ENCODE data around the gene CA10.

- TF ChIP-seq, protein P1, sequence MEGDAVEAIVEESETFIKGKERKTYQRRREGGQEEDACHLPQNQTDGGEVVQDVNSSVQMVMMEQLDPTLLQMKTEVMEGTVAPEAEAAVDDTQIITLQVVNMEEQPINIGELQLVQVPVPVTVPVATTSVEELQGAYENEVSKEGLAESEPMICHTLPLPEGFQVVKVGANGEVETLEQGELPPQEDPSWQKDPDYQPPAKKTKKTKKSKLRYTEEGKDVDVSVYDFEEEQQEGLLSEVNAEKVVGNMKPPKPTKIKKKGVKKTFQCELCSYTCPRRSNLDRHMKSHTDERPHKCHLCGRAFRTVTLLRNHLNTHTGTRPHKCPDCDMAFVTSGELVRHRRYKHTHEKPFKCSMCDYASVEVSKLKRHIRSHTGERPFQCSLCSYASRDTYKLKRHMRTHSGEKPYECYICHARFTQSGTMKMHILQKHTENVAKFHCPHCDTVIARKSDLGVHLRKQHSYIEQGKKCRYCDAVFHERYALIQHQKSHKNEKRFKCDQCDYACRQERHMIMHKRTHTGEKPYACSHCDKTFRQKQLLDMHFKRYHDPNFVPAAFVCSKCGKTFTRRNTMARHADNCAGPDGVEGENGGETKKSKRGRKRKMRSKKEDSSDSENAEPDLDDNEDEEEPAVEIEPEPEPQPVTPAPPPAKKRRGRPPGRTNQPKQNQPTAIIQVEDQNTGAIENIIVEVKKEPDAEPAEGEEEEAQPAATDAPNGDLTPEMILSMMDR (IDR thresholded peaks at IDR 0.05; ENCODE audit: low read depth, low read length, poor library complexity, severe bottlenecking): no peak
- TF ChIP-seq EZH2phosphoT487 (IDR thresholded peaks at IDR 0.05; ENCODE audit: borderline replicate concordance, low read length): no peak
Observed at GRCh38 chr17:51711581-51711980, 446.9 kb downstream of the CA10 start.

All from DOHH2 (cell line).